ENCODE measurements around the gene OR52I1.

The OR52I1 gene

DNA sequence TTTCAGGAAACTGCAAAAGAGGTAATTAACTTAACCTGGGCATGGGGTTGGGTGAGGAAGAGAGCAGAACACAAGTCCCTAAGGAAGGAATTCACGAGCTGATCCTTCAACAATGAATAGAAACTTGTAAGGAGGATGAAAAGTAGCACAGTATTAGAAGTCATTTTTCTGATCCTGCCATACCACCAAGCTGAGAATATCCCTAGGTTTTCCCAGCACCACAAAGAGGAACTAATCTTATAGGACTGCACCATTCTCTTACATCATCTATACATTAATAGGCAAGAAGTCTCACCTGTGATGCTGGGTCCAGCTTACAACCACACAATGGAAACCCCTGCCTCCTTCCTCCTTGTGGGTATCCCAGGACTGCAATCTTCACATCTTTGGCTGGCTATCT lies at the start of gene OR52I1:
TSS of gene OR52I1 (plus strand) at position 301 of the 400 bp plus-strand sequence. CDS start at position 301, 0 bp downstream.
- no peak for DNase-seq

DNA sequence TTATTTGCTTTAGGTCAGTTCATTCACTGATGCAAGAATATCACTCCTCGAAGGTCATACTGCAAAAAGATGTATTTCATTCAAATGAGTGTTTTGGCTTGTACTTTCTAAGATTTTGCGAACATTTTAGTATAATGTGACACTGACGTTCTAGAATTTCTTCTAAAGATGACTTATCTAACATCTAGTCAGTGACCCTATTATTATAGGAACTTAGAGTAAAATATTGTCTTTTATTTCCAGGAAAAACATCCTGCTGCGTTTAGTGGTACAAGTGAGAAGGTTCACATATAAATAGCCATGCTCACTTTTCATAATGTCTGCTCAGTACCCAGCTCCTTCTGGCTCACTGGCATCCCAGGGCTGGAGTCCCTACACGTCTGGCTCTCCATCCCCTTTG lies 48.9 kb upstream of the OR52I1 start, which contains the start of gene OR52M1:
TSS of gene OR52M1 (plus strand) at position 301 of the 400 bp plus-strand sequence. CDS start at position 301, 0 bp downstream.
- no peak for DNase-seq

DNA sequence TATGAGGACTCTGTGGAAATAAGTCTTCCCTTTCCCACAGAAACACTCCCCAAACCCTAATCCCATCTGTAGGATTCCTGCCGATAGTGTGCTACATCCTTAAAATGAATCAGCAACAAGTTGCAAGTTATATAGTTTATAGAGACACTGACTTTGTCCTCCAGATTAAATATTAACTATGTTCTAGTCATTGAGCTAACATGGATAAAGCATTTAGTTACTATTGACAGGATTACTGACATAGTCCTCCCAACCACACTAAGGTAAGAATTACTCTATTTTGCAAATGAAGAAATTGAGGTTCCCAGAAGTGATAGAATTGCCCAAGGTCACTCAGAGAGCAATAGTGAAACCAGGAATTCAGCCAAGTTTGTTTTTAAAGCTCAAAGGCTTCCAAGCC lies 47.0 kb upstream of the OR52I1 start:
- no peak for DNase-seq

DNA sequence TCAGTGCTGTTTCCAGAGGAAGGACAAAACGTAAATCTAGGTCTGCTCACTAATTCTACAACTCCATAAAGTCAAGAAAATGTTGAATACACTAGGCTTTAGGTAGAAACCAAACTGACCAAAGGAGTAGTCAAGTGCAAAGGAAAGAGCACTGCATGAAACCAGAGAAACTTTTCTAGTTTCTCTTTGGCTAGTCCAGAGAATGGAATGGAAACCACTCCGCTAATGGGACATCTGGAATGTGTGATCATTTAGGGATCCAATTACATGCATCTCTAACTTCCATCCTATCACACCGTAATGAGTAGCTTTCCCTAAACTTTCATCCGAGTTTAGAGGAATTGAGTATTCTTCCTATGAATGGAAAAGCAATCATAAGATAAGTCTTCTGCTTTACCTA lies 46.4 kb upstream of the OR52I1 start:
- no peak for DNase-seq

DNA sequence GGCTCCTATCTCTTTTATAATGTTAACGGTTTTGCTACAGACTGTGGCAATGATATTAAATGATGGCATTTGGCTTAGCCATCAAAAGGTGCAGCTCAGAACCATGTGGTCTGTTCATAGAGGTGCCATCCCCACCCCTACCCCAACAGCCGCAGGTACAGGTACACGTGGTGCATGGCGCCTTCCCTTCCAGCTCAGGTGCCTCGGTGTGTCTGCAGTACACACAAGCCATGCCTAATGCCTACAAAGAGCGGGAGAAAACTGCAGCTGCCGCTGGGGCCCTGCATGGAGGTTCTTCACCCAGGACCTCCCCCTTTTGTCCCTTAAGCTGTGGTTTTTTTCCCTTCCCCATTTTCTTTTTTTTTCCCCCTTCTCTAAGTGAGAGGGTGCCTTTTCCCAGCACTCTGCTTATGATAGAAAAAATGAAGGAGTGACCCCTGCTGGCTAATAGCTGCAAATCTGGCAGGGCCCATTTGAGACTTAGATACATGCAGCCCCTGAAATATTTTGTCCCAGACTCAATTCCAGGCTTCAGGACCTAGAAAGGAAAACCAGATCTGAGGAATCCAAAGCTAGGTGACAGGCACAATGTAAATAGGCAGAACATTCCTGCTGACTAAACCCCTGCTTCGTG lies 42.4 kb upstream of the OR52I1 start:
- DNase-seq, result no peak

DNA sequence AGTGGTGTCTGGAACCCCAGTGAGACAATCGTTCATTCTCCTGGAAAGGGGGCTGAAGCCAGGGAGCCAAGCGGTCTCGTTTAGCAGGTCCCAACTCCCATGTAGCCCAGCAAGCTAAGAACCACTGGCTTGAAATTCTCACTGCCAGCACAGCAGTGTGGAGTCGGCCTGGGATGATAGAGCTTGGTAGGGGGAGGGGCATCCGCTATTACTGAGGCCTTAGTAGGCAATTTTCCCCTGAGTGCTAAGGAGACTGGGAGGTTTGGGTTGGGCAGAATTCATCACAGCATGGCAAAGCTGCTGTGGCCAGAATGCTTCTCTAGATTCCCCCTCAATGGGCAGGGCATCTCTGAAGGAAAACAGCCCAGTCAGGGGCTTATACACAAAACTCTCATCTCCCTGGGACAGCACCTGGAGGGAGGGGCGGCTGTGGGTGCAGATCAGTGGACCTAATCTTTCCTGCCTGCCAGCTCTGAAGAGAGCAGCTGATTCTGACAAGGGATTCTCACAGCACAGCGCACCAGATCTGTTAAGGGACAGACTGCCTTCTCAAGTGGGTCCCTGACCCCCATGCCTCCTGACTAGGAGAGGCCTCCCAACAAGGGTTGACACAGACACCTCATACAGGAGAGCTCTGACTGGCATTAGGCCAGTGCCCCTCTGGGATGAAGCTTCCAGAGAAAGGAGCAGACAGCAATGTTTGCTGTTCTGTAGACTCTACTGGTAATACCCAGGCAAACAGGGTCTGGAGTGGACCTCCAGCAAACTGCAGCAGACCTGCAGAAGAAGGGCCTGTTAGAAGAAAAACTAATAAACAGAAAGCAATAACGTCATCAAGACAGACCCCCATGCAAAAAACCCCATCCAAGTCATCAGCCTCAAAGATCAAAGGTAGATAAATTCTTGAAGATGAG lies 34.1 kb upstream of the OR52I1 start:
- DNase-seq, result no peak

- no peak for DNase-seq
Observed at GRCh38 chr11:4560467-4560866, 33.4 kb upstream of the OR52I1 start.

DNA sequence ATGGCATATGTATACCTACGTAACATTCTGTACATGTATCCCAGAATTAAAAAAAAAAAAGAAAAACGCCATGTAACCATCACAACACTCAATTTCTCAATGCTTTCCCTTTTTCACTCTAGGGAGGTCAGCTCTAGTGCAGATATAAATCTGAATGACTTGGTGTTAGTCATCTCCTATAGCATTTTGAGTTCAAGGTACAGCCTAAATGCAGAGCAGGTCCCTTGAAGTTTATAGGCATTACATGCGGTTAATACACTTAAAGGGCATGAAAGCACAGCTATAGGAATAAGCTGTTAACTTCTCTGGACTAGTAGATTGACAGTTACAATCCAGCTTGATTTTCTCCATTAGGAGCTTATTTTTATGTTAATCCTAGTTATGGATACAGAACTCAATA lies 28.5 kb upstream of the OR52I1 start:
- DNase-seq, result no peak

DNA sequence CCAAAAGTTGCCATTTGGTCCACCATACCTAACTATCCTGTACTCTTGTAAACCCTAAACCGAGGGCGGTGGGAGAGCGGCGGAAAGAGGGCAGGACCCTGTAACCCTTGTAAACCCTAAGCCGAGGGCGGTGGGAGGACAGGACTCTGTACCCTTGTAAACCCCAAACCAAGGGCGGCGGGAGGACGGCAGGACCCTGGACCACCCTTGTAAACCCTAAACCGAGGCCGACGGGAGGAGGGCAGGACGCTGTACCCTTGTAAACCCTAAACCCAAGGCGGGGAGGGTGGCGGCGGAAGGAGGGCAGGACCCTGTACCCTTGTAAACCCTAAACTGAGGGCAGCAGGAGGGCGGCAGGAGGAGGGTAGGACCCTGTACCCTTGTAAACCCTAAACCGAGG lies 24.8 kb upstream of the OR52I1 start:
- DNase-seq, result no peak

- no peak for DNase-seq
Observed at GRCh38 chr11:4576880-4577279, 17.0 kb upstream of the OR52I1 start.

- peak; percentile 14 for DNase-seq
Observed at GRCh38 chr11:4577761-4578160, 16.1 kb upstream of the OR52I1 start.

GRCh38 chr11:4578624-4579023 lies 15.2 kb upstream of the OR52I1 start:
- DNase-seq, result no peak

- DNase-seq, result no peak
Observed at GRCh38 chr11:4580124-4580523, 13.7 kb upstream of the OR52I1 start.

GRCh38 chr11:4581443-4581842 lies 12.4 kb upstream of the OR52I1 start, which contains the start of gene OR52I2:
Gene OR52I2, plus strand, starts transcription at chr11:4581743.
- DNase-seq, result no peak

GRCh38 chr11:4589017-4589416 lies 4.8 kb upstream of the OR52I1 start:
- DNase-seq, result no peak

GRCh38 chr11:4605057-4605456 lies 11.2 kb downstream of the OR52I1 start:
- DNase-seq, result no peak

DNA sequence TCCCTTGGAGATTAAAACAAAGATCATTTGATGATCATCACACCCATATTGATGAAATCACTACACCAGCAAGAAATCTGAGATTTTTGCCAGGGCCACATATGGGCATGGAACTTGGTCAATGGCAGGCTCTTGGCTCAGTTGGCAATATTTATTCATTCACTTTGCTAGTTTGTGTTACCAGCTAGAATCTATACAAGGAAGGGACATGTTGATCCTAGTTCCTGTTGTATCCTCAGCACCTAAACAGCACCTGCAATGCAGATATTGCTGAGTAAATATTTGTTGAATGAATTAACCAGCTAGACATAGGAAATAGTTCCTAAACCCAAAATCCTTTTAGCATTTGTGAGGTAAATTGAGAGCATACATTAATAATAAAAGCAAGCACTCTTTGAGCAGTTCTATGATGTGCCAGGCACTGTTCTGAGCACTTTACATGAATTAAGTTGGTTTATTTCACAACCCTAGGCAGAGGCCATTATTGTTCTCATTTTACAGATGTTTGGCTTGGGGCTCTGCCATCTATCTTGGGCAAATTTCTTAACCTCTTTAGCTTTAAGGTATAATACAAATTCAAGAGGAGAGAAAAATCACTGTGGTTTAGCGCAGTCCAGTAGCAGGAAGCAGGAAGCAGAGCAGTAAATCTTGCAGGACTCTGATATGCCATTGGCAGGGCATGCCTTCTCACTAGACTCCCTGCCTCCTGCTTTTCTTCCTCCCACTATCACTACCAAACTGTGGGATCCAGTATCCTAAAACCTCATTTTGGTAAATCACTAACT lies 12.6 kb downstream of the OR52I1 start:
- DNase-seq, result no peak

- no peak for DNase-seq
Observed at GRCh38 chr11:4607096-4607495, 13.3 kb downstream of the OR52I1 start.

DNA sequence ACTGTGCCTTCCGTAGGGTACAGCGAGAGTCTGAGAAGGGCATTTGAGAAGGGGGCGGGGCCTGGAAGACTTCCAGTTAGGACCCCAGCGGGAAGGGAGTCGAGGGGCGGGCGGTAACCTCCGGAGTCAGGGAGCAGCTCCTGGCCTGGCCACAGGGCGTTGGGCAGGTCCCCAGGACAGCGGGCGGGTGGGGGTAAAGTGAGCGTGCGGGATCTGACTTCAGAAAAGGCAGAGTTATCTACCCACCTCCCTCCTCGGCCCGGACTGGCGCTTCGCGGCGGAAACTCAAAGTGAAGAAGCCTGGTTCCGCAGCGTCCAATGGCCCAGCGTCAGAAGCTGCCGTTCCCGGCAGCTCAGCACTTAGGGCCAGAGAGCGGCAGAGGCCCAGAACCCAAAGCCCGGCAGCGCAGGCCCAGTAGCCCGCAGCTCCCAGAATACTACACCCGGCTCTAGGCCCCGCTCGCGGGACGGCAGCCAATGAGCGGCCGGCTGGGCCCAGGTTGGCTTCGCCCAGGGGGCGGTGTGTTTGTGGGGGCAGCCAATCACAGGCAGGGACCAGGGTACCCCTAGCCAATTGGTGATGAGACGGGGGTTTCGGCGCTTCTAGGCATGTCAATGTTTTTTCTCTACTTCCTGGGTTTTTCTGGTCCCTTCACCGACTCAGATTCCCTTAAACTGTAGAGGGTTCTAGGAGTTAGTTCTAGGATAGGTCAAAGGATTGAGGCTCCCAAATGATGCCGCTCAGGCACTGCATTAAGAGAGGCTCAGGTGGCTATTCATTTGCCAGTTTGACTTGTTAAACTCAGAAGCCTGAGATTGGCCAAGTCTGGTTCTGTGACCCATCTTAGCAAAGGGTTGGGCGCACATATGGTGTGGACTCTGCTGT lies 14.2 kb downstream of the OR52I1 start, which contains the start of gene TRIM68:
TSS of gene TRIM68 (minus strand) at position 451 of the 886 bp plus-strand sequence. CDS start 2,727 bp downstream, outside the sequence.
- DNase-seq, result peak; percentile 83

DNA sequence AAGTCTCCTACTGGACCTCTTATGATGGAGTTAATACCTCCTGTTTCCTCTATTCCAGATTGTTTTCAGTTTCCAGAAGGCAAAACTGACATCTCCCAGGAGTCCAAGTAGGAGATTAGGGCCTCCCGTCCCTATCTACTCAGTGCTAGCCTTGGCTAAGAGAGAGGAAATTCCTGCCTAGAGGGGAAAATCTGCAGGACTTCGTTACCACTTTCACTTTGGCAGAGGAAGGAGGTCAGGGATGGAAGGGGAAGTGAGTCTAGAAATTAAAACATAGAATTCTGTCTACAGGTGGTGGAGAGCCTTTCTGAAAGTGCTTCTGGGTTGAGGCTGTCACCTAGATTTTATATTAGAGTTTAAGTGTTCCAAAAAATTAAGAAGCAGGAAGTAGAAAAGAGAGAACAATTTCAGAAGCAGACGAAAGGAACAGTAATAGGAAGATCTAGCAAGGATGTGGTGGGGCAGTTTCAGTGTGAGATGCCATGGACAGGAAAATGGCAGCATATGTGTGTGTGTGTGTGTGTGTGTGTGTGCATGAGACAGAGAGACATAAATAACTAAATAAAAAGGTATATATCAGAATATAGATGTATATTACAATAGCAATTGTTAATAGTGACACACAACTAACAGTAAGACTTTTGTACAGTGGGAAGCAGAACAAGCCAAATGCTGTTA lies 16.6 kb downstream of the OR52I1 start:
- no peak for DNase-seq

DNA sequence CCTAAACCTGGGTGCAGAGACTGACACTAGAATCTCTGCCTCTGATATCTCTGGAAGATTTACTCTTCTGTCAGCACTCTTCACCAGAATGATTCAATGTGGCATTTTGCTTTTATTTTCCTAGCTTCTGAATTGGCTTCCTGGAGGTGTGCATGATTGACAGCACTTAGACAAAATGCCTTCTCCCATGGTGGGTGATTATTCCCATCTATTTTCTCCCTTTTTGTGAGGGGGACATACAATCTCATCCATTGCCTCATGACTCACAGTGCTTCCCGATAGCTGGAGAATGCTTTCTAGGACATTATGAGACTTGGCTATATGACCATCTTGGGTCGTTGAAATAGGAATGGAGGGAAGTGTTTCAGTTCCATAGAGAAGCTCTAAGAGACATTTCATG lies 18.1 kb downstream of the OR52I1 start:
- DNase-seq, result no peak

All from RPMI8226 (cell line).